ENCODE measurements around the gene ALAD.

DNA sequence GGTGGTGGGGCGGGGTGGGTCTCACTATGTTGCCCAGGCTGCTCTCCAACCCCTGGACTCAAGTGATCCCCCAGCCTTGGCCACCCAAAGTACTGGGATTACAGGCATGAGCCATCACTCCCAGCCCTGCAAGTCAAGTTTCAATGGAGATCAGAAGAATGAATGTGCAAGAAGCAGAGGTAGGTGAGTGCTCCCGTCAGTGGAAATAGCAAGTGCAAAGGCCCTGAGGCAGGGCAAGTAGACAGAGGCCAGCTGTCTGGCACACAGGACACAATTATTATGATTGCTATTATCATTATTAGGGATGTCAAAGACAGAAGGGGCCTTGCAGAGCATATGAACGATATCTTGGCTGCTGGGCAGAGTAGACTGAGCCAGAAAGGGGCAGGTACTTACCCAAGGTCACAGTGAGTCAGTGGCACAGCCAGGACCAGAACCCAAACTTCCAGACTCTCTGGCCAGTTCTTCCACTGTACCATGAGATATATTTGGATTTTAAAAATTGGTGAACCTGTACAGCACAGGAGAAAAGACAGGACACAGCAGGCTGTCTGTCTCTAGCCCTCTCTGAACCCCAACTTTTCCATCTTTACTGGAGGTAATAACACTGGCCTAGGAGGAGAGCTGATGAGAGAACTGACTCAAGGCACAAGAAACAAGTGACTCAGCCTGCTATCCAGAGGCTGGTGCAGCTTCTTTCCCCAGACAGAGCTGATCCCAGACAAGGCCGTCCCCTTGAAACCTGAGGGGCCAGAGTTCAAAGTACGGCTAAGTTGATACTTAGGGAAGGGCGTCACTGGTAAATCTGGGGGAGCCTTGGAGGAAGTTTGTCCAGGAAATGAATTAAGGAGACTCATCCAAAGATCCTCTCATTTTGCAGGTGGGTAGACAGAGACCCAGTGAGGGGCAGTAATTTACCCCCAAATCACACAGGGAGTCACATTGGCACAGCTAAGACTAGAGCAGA lies 25.7 kb downstream of the ALAD start:
- TF ChIP-seq, protein P1, sequence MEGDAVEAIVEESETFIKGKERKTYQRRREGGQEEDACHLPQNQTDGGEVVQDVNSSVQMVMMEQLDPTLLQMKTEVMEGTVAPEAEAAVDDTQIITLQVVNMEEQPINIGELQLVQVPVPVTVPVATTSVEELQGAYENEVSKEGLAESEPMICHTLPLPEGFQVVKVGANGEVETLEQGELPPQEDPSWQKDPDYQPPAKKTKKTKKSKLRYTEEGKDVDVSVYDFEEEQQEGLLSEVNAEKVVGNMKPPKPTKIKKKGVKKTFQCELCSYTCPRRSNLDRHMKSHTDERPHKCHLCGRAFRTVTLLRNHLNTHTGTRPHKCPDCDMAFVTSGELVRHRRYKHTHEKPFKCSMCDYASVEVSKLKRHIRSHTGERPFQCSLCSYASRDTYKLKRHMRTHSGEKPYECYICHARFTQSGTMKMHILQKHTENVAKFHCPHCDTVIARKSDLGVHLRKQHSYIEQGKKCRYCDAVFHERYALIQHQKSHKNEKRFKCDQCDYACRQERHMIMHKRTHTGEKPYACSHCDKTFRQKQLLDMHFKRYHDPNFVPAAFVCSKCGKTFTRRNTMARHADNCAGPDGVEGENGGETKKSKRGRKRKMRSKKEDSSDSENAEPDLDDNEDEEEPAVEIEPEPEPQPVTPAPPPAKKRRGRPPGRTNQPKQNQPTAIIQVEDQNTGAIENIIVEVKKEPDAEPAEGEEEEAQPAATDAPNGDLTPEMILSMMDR (IDR thresholded peaks at IDR 0.05 in 4 of 5, conservative IDR thresholded peaks at IDR 0.05 in 1 of 5), result no peak
- no peak for TF ChIP-seq POLR2A (IDR thresholded peaks at IDR 0.05)

All from gastrocnemius medialis (tissue), 4 donors.